ENCODE data around the gene CELSR2.

- no peak for TF ChIP-seq TAF1 (IDR thresholded peaks at IDR 0.05; ENCODE audit: borderline replicate concordance, insufficient read depth, low read length)
- TF ChIP-seq SIN3A (IDR thresholded peaks at IDR 0.05; ENCODE audit: borderline replicate concordance, insufficient read depth, low read length), result no peak
- TF ChIP-seq POLR2AphosphoS5 (IDR thresholded peaks at IDR 0.05; ENCODE audit: low read depth, low read length), result no peak
- TF ChIP-seq, protein P1, sequence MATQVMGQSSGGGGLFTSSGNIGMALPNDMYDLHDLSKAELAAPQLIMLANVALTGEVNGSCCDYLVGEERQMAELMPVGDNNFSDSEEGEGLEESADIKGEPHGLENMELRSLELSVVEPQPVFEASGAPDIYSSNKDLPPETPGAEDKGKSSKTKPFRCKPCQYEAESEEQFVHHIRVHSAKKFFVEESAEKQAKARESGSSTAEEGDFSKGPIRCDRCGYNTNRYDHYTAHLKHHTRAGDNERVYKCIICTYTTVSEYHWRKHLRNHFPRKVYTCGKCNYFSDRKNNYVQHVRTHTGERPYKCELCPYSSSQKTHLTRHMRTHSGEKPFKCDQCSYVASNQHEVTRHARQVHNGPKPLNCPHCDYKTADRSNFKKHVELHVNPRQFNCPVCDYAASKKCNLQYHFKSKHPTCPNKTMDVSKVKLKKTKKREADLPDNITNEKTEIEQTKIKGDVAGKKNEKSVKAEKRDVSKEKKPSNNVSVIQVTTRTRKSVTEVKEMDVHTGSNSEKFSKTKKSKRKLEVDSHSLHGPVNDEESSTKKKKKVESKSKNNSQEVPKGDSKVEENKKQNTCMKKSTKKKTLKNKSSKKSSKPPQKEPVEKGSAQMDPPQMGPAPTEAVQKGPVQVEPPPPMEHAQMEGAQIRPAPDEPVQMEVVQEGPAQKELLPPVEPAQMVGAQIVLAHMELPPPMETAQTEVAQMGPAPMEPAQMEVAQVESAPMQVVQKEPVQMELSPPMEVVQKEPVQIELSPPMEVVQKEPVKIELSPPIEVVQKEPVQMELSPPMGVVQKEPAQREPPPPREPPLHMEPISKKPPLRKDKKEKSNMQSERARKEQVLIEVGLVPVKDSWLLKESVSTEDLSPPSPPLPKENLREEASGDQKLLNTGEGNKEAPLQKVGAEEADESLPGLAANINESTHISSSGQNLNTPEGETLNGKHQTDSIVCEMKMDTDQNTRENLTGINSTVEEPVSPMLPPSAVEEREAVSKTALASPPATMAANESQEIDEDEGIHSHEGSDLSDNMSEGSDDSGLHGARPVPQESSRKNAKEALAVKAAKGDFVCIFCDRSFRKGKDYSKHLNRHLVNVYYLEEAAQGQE (IDR thresholded peaks at IDR 0.05; ENCODE audit: insufficient read depth in 1 of 2, low read depth in 2 of 2, low read length in 2 of 2), result no peak
- no peak for TF ChIP-seq FOXP2 (optimal IDR thresholded peaks at IDR 0.05; ENCODE audit: borderline replicate concordance, extremely low read depth, extremely low read length, insufficient read depth)
Measured at GRCh38 chr1:109218516-109218915, 30.8 kb upstream of the CELSR2 start.
